Psoas muscle (tissue), 8 donors: ENCODE results near the gene DCTN1. TPM values are rescaled to one million over a fixed set of nuclear protein-coding genes. Genes with fewer than 3 reads are reported as not detected.
A peak's percentile ranks its signal among the peaks of the same experiment; 100 is the strongest.

Experiments
- ATAC-seq, 4 donors: fragments of 200-7000 bp; cut with Tn5 transposase; one replicate each; pipeline ENCODE4 v1.9.1; 2020; ENCODE audit warnings: moderate library complexity in 3 of 4, mild to moderate bottlenecking in 2 of 4
- DNase-seq, 2 donors: peaks; one replicate each; pipeline ENCODE4 v3.0.0-alpha.2; 2020
- H3K27ac ChIP-seq: fragments of 200-600 bp; one replicate; pipeline ENCODE4 v1.8.0; 2022
- H3K27me3 ChIP-seq, 3 donors: fragments of 200-600 bp in 1 of 3; one replicate each; pipeline versions ENCODE4 v1.6.1 to v1.8.0; 2013 to 2022; ENCODE audit warnings: low read length in 2 of 3, mild to moderate bottlenecking in 2 of 3, moderate library complexity in 1 of 3; ENCODE audit not compliant: insufficient read depth in 3 of 3
- H3K36me3 ChIP-seq, 2 donors: fragments of 200-600 bp in 1 of 2; one replicate each; pipeline versions ENCODE4 v1.6.1 to v1.8.0; 2013 to 2022; ENCODE audit warnings: low read depth in 1 of 2, mild to moderate bottlenecking in 1 of 2, moderate library complexity in 1 of 2; ENCODE audit not compliant: insufficient read depth in 1 of 2
- H3K4me1 ChIP-seq: fragments of 200-600 bp; one replicate; pipeline ENCODE4 v1.8.0; 2022
- H3K4me3 ChIP-seq: fragments of 200-600 bp; one replicate; pipeline ENCODE4 v1.8.0; 2022; ENCODE audit warnings: mild to moderate bottlenecking
- H3K9me3 ChIP-seq: fragments of 200-600 bp; one replicate; pipeline ENCODE4 v1.8.0; 2022
- CTCF ChIP-seq: fragments of 200-600 bp; IDR thresholded peaks from one replicate; pipeline ENCODE4 v1.8.0; 2022; ENCODE audit warnings: antibody characterized with exemption
- WGBS, 3 donors: extraction: QIAGEN DNeasy Blood & Tissue Kit; methylation state at CpG; one replicate each; pipeline versions ENCODE4 v1.1.6 to v1.1.7; 2013; 5-methylcytosine and 5-hydroxymethylcytosine counted together
- intact Hi-C, 2 donors: fragments of 100-400 bp; cut with DNase I; formaldehyde crosslinking; loops; one replicate each; pipeline versions ENCODE4 v1.11.0 to v1.14.2; 2022
- polyA plus RNA-seq, 3 donors: library from polyadenylated mRNA; stranded (reverse); fragments of 200-250 nt; gene quantifications; one replicate each; pipeline ENCODE4 v1.2.3, GENCODE V29; 2013
- total RNA-seq, 4 donors: library from RNA; stranded (reverse); fragmentation: NEBNext Ultra II Directional in 2 of 4; extraction: Animal tissue kit (Norgen Biotek cat#: 25700) in 2 of 4; gene quantifications; one replicate each; pipeline versions ENCODE4 v1.2.1 to v1.2.4, GENCODE V29; 2021 to 2023
- donor health status: healthy with polysubstance abuse.
- donor health status: DM: no; HTN: no; CAD: no; lungs with moderate emphysema.
- donor health status: Bipolar disorder and iron deficiency.
- donor health status: healthy.
- donor health status: DM: yes; HTN: yes; CAD: no.
- donor health status: DM: no; HTN: no; CAD: no.
- donor health status: DM: no; HTN: no; CAD: no.
- donor health status: DM: yes; HTN: yes; CAD: no.

DCTN1 gene
- total and polyA plus RNA-seq, 7 donors: 45.6 to 131 (median 99.0) TPM

GRCh38 chr2:74385396-74385795 is 5.3 kb upstream of the DCTN1 start:
- peaks cover 2 to 9% of the 10 kb centered on the region in 2 donors for H3K36me3 ChIP-seq
- 73 to 78% (median 76%) methylated on average over 8 of the region's 8 CpGs for WGBS, 3 donors
- ATAC-seq: peak in 1 of 4 donors; percentile 34
- H3K27me3 ChIP-seq: no peaks in the 10 kb centered on the region
- intact Hi-C loops: no loop called here
- no peak overlapping the region for H3K4me3 ChIP-seq
- no peak for DNase-seq
- peaks cover 68% of the 10 kb centered on the region for H3K4me1 ChIP-seq
- no peaks in the 10 kb centered on the region for H3K9me3 ChIP-seq
- no peak for TF ChIP-seq CTCF
- H3K27ac ChIP-seq: no peak overlapping the region

- H3K4me1 ChIP-seq: peaks cover 66% of the 10 kb centered on the region
- no peaks in the 10 kb centered on the region for H3K9me3 ChIP-seq
- intact Hi-C loops: no loop called here
- H3K4me3 ChIP-seq: no peak overlapping the region
- TF ChIP-seq CTCF: no peak
- WGBS, 3 donors: 54 to 61% (median 55%) methylated on average over 3 of the region's 3 CpGs
- ATAC-seq (no peak), DNase-seq (no peak)
- H3K36me3 ChIP-seq: peaks cover 2 to 9% of the 10 kb centered on the region in 2 donors
- H3K27me3 ChIP-seq: no peaks in the 10 kb centered on the region
- no peak overlapping the region for H3K27ac ChIP-seq
These were observed 3.9 kb upstream of the DCTN1 start for GRCh38 chr2:74384051-74384450.

- DNase-seq (no peak), ATAC-seq (peak in 2 of 4 donors; percentile 23 to 57)
- Histone ChIP-seq H3K4me3 (no peak overlapping the region), H3K27me3 (no peaks in the 10 kb centered on the region), H3K27ac (no peak overlapping the region), H3K4me1 (peaks cover 58% of the 10 kb centered on the region), H3K9me3 (no peaks in the 10 kb centered on the region), H3K36me3 (peaks cover 2 to 9% of the 10 kb centered on the region in 2 donors)
- WGBS, 3 donors: 6 to 19% (median 12%) methylated on average over 1 of the region's 1 CpG
- TF ChIP-seq CTCF: no peak
- intact Hi-C loops: no loop called here
These were observed 3.1 kb upstream of the DCTN1 start for GRCh38 chr2:74383254-74383653.

- no peak overlapping the region for H3K27ac ChIP-seq
- peaks cover 44% of the 10 kb centered on the region for H3K4me1 ChIP-seq
- DNase-seq: no peak
These were observed 1.6 kb upstream of the DCTN1 start for GRCh38 chr2:74381751-74382150.

More at GRCh38 chr2:74381751-74382150, 1.6 kb upstream of the DCTN1 start:
- intact Hi-C loops: no loop called here
- peaks cover 2 to 23% of the 10 kb centered on the region in 2 donors for H3K36me3 ChIP-seq
- no peaks in the 10 kb centered on the region for H3K27me3 ChIP-seq
- no peak overlapping the region for H3K4me3 ChIP-seq
- 89 to 95% (median 94%) methylated on average over 3 of the region's 3 CpGs for WGBS, 3 donors
- no peak for TF ChIP-seq CTCF
- no peaks in the 10 kb centered on the region for H3K9me3 ChIP-seq
- ATAC-seq: peak in 1 of 4 donors; percentile 7
